NCI-H446 treated with DMSO at 0.1 percent for 48 hours (cell line): ENCODE data around the gene HMGCS1.
"Not testable (repeated sequence)": the region's sequence is repeated elsewhere in the genome, so short reads cannot be mapped to it uniquely, and the experiment has no call there.

Experiments
- DNase-seq: peaks from one replicate; lab custom pipeline; 2025; lab: John Stamatoyannopoulos, UW

Gene HMGCS1

DNA sequence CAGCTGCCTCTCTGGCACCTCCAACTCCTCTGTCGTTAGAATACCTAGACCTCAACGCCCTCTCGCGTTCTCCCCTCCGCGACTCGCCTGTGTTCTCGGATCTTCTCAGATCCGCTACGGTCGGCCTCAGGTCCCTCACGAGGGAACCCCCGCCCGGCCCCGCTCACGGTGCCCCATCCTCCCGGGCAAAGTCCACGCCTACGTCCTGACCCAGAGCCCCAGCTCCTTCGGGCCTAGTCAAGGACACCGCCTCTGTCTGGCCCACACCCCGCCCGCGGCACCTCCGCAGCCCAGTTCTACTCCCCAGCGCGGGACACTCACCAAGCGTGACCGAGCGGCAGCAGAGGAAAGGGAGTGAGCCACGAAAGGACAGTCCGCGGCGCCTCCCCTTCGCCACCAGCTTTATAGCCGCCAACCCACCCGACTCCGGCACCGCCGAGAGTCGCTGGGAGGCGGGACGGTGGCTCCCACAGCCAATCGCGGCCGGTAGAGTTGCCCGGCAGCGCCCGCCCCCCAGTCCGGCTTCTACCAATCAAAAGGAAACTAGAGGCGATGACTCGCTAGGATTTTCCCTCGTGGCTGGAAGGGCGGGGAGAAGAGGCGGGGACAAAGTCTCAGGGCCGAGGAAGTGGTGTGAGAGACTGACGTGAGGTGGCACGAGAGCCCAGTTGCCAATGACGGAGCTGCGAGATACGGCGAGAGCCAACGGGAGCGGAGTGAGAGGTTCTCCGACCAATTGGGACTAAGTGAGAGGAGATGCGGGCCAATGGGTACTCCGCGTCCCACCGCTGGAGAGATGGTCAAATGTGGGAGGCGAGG lies at the start of gene HMGCS1:
TSS of gene HMGCS1 (minus strand) at position 378 of the 819 bp plus-strand sequence. CDS start 14,447 bp downstream, outside the sequence.
- DNase-seq = peak; percentile 100

DNA sequence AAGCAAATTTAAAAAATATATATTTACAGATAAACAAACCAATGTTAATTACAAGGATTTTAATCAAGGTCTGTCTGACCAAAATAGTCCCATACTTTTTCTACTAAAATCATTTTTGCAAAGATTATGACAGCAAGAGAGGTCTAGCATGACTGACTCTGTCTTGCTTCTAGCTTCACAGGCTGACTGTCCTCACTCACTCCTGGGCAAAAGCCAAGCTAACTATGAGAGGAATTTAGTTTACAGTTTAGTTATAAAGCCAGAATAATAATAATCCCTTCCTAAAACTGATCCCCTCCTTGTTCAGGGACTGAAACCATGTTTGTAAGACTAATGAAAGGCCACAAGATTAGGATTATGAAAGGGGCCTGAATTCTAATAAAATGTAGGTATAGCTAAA lies 45.5 kb upstream of the HMGCS1 start:
- no peak for DNase-seq

DNA sequence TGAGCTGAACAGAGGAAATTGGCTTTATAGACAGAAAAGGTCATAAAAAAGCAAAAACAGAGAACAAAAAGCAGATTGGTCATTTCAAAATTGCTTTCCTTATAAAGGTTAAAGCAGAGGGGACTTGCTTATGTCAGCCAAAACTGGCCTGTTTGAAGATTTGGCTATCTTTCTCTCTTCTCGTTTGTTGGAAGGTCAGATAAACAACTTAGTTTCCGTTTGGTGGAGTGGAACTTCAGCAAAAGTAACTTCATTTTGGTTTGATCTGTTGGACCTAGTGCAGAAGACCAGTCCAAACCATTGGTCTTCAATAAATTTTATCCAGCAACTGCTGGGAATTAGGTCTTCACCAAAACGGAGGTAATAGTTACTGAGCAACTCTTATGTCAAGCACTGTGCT lies 45.1 kb upstream of the HMGCS1 start:
- DNase-seq = no peak

DNA sequence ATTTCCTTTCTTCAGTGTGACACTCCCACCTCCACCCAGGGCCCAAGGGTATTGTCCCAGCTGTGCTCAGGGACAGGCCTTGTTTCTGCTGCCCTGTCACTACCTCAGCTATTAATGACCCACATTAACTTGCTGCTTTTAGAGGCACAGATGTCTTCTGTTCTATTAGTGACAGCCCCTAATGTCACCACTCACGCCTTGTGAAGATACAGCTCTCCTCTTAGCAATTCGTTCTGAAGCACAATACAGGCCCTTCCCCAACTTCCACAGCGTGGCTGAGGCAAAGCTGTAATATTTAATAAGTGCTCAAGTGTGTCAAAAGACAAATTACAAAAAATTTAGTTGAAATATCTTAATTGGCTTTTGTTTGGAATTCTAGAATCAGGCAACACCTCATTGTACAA lies 44.7 kb upstream of the HMGCS1 start:
- DNase-seq = no peak

DNA sequence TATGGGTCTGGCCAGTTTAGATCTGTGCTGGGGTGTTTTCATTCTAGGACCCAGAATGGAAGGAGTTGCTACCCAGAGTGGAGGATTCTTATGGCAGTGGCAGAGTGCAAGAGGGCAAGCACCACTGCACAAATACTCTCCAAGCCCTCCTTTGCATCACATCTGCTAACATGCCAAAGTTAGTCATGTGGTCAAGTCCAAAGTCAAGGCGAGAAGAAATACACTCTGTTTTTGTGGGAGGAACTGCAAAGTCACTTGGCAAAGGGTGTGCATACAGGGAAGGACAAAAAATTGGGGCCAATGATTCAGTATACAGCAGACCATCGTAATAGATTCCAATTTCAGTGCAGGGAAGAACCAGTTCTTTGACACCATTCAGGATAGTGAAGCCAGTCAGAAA lies 43.9 kb upstream of the HMGCS1 start:
- no peak for DNase-seq

DNA sequence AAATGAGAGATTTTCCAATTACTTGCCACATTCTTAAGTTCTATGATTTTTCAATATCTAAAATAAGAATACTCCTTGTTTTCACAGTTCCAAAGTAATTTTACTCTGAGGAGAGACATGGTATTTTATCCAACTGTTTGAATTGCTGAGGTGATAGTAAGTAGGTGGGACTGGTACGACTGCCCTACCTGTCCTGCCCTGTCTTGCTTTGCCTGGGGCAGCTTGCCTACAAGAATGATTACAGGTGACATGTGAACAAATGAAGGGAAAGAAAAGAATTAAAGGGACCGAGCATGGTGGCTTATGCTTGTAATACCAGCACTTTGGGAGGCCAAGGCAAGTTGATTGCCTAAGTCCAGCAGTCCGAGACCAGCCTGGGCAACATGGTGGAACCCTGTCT lies 41.6 kb upstream of the HMGCS1 start:
- no peak for DNase-seq

DNA sequence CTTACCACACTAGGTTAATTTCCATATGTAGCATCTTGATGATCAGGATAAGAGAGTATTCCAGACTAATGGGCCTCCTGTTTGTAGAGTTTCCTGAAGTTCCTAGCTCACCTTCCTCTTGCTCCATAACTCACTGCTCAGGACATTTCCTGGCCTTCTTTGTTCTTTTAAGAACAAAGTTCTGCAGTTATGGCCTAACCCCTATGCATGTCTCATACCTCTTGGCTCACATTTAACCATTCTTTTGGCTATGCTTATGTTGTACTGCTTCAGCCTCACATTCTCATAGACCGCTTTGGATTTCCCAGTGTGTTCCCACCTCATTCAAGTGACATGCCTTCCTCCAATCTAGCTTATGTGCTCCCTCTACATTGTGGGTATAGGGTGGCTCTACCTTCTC lies 40.5 kb upstream of the HMGCS1 start:
- DNase-seq = no peak

DNA sequence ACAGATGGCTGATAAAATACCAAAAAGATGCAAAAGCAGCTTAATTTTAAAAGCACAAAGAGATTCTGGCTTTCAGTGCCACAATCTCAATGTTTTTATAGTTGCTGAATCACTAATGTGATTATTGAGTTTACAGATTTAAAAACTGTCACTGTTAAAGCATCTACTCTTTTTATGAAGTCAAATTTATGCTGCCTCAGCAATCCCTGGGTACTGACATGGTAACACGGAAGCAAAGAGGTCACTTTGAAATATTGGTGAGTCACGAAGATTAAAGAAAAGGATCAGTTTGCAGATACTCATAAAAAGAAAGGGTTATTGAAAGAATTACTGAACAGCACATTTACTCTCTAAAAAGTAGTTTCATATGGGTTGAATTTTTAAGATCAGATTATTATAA lies 39.7 kb upstream of the HMGCS1 start:
- DNase-seq = no peak

DNA sequence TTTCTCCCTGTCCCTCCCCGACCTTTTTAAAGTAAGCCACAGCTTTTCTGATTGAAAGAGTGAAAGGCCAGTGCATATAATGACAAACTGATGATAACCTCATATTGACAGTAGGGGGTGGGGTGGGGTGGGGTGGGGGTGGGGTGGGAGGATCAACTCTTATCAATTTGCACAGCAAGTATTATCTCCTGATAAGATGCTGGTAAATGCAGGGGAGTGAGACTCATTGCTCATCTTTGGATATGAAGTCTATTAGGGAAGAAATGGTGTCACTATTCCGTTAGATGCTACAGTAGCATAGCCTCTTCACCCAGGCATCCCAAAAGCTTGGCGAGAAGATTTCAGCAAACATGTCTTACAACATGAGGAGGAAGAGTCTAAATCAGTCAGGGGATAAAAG lies 38.9 kb upstream of the HMGCS1 start:
- no peak for DNase-seq

DNA sequence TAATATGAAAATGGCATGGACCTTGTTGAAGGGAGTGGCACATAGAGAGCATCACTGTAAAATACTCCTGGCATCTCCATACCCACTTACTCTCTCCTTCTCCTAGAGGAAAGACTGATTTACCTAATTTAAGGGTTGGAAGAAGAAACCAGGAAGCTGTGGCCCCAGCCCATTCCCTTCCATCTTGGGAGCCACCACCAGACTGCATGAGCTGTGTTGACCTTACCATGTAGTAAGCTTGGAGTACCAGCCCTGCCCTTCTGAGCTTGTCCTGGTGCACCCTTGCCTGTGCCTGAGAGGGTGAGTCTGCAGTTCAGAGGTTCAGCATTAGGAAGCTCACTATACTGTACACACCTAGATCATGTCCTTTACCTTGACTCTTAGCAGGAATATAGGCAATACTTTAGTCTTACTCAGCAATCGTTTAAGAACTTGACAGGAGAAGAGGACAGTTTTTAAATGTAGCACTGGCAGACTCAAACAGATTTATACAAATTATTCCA lies 35.7 kb upstream of the HMGCS1 start:
- no peak for DNase-seq

DNA sequence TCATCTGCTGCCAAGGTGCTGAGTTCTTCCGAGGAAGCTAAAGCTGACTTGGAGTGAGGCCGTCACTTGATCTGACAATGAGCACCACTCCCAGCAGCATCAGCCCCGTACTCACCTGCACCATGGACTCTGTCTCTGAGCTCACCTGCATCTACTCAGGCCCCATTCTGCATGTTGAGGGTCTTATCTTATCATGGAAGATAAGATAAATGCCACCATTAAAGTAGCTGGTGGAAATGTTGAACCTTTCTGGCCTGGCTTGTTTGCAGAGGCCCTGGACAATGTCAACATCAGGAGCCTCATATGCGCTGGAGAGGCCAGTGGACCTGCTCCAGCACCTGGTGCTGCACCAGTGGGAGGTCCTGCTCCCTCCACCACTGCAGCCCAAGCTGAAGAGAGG lies 35.0 kb upstream of the HMGCS1 start:
- no peak for DNase-seq

DNA sequence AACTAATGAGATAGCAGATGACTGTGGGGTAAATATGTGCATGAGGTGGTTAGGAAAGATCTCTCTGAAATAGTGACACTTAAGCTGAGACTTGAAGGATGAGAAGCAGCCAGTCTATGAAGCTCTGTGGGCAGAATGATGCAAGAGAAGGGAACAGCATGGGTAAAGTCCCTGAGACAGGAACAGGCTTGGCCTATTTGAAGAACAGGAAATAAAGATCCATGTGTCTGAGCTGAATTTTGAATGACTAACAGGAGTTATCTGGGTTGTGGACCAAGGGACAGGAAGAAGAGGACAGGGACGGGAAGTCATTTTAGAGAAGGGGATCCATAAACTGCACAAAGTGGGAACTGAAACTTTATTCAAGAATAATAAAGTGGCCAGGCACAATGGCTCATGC lies 25.6 kb upstream of the HMGCS1 start:
- no peak for DNase-seq

DNA sequence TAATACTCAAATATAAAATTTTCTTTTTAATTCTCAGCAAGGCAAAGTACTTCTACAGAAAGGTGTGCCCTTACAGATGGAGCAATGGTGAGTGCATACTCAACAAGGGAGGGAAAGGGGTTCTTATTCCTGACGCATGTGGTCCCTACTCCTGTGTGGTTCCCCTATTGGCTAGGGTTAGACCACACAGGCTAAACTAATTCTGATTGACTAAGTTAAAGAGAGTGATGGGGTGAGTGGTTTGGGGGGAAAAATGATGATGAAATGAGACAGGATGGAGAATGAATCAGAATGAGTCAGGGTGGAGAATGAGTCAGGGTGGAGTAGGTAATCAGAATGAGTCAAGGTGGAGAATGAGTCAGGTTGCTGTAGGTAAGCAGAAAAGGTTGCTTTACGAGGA lies 22.9 kb upstream of the HMGCS1 start:
- no peak for DNase-seq

DNA sequence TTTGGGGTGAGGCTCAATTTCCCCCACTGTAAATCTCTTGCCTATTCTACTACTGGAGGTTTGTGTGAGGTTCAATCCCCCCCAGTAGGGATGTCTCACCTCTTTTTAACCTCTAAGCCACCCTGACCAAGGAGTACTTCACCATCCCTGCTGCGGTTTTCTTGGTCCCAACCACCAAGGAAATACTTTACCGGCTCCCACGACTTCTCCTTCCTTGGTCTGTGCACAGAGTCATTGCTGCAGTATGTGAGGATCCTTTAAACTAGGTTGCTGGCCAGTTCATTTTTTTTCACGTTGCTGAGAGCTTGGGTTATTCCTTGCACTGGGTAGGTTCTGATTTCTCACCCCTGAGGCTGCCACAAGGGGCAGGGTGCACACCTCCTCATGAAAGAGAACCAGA lies 22.5 kb upstream of the HMGCS1 start:
- DNase-seq = no peak

DNA sequence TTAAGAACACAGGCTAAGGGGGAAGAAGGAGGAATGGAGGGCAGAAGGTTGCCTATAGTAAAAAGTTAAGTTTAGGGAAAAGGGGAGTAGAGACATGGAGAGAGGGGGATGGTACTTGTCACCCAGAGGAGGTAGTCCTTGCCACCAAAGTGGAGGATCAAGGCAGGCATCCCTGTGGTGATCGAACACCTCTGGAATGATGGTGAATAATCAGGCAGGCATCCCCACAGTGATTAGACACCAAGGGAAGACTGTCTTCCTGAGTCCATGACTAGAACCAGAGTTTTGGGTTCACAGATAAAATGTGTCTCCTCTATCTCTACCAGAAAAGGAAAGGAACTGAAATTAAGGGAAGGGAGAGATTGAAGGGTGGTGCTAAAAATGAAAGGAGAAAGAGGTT lies 19.2 kb upstream of the HMGCS1 start:
- no peak for DNase-seq

DNA sequence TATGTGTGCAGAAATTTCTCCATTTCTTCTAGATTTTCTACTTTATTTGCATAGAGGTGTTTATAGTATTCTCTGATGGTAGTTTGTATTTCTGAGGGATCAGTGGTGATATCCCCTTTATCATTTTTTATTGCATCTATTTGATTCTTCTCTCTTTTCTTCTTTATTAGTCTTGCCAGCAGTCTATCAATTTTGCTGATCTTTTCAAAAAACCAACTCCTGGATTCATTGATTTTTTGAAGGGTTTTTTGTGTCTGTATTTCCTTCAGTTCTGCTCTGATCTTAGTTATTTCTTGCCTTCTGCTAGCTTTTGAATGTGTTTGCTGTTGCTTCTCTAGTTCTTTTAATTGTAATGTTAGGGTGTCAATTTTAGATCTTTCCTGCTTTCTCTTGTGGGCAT lies 12.4 kb upstream of the HMGCS1 start:
- DNase-seq = not testable (repeated sequence)

DNA sequence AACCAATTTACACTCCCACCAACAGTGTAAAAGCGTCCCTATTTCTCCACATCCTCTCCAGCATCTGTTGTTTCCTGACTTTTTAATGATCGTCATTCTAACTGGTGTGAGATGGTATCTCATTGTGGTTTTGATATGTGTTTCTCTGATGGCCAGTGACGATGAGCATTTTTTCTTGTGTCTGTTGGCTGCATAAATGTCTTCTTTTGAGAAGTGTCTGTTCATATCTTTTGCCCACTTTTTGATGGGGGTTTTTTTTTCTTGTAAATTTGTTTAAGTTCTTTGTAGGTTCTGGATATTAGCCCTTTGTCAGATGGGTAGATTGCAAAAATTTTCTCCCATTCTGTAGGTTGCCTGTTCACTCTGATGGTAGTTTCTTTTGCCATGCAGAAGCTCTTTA lies 10.3 kb upstream of the HMGCS1 start:
- DNase-seq = not testable (repeated sequence)

DNA sequence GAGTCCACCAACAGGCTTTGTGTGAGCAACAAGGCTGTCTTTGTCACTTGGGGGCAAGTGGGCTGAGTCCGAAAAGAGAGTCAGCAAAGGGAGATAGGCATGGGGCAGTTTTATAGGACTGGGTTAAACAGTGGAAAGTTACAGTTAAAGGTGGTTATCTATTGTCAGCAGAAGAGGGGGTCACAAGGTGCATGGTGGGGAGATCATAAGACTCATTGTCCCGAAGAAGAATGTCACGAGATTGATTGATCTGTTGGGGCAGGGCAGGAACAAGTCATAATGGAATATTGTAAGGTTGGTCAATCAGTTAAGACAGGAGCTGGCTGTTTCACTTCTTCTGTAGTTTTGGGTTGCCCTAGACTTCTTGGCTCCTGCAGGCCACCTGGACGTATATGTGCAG lies 7.6 kb upstream of the HMGCS1 start:
- DNase-seq = no peak

DNA sequence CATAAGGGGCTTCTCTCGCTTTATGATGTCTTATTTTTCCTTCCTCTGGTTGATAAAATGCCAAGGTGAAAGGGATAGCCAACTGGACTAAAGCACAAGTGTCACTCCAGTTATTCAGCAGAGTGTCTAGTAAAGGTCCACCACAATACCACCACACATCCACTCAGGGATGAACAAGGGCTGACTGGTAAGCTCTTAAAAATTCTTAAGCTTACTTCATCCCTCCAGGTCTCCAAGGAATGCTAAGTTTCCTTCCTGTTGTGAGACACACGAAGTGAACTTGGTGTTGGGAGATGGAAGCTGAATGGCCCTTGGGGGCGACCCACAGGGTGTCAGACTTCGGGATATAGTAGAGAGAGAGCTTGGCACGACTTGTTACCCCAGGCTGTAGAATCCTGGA lies 3.2 kb upstream of the HMGCS1 start:
- DNase-seq = no peak

DNA sequence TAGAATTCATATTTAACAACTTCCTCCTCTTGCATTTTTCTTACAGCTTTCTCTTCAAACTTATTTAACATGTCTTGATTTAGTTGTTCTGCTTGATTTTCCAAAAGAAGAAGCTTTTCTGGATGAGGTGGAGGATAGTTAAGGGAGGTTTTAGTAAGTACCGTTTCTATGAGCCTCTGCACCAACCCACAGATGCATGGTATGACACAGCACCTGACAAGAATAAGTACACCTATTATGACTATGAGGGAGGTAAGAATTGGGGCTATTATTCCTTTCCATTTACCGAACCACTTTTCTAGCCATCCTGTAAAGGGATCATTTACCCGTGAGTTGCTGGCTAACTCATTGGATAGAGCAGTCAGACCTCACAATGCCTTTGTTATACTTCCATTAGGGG lies 2.5 kb upstream of the HMGCS1 start:
- DNase-seq = no peak

DNA sequence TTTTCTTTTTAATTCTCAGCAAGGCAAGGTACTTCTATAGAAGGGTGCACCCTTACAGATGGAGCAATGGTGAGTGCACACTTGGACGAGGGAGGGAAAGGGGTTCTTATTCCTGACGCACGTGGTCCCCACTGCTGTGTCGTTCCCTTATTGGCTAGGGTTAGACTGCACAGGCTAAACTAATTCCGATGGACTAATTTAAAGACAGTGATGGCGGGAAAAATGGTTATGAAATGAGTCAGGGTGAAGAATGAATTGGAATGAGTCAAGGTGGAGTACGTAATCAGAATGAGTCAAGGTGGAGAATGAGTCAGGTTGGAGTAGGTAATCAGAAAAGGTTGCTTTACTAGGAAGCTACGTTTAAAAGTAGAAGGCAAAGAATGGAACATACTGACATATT lies 2.1 kb upstream of the HMGCS1 start:
- DNase-seq = no peak

DNA sequence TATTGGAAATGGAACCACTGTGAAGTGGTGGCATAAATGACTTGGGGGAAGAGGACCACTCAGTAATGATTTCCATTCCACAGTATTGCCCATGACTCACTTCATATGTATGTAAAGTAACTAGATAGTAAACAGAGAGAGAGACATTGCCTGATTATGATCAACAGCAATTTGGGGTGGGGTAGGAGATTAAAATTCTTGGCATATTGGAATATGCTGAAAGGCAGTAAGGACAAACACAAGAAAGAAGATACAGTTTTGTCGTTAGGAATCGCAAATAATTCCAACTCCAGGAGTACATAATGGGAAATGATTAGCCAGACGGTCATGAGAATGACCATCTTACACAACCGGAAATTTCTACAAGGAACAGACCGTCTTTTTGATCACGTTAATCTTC lies 1.5 kb upstream of the HMGCS1 start:
- no peak for DNase-seq

DNA sequence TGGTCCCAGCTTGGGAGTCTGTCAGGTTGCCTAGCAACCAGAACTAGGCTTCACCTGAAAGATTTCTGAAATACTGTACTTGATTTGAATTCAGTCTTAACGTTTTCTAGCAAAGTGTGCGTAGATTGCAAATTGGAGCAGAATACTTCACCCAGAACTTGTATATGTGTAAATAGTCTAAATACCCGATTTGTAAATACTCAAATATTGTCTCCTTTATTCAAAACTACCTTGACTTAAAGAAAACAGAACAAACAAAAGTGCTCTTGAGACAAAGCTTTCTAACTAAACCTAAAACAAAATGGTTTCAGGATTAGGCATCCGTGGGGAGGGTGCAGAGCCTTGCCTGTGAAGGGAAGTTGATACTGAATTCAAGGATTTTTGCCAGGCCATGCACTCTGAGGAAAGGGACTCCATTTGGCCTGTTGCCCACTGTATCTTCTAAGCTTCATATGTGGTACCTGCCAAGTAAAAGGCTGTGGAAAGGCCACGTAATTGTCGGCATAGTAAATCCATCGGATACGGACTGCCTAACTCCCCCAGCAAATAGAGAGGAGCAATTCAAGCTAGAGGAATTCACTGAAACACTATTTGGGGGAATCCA lies 744 bp upstream of the HMGCS1 start:
- DNase-seq = peak; percentile 73

DNA sequence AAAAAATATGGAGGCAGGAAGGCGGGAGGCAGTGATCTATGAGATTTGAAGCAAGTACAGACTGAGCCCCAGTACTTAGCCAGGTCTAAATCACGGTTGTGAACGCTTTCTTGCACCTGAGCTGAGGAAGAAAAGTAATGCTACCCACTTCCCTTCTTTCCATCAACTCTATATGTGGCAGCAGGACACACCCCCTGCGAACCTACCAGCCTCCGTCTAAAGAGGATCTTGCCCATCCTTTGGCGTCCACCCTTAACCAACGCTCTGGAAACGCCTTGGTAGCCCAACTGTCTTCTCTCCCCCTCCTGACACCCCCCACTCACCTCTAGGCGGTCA lies 545 bp downstream of the HMGCS1 start:
- no peak for DNase-seq
